Endodermal cell (in vitro differentiated cells): ENCODE data around the gene TEDC2. TPM values are rescaled to one million over a fixed set of nuclear protein-coding genes. Genes with fewer than 3 reads are reported as not detected.
A peak's percentile ranks its signal among the peaks of the same experiment; 100 is the strongest.

Source experiments
- DNase-seq: peaks from one replicate; pipeline ENCODE4 v3.0.0-alpha.2; 2017
- H3K27ac ChIP-seq: 2 replicates; pipeline ENCODE4 v1.5.1; 2013; ENCODE audit warnings: mild to moderate bottlenecking, low read depth, low read length, moderate library complexity
- H3K27me3 ChIP-seq: 2 replicates; pipeline ENCODE4 v1.6.1; 2013; ENCODE audit warnings: mild to moderate bottlenecking, low read length, moderate library complexity; ENCODE audit not compliant: insufficient read depth, control insufficient read depth, poor library complexity, severe bottlenecking
- H3K36me3 ChIP-seq: 2 replicates; pipeline ENCODE4 v1.7.0; 2013; ENCODE audit warnings: mild to moderate bottlenecking, low read length, moderate library complexity; ENCODE audit not compliant: control insufficient read depth, insufficient read depth
- H3K4me1 ChIP-seq: one replicate; pipeline ENCODE4 v1.7.0; 2013; ENCODE audit warnings: low read length; ENCODE audit not compliant: control insufficient read depth, insufficient read depth
- H3K4me3 ChIP-seq: 2 replicates; pipeline ENCODE4 v1.5.1; 2013; ENCODE audit warnings: mild to moderate bottlenecking, low read length, moderate library complexity
- H3K9ac ChIP-seq: 2 replicates; pipeline ENCODE4 v1.6.1; 2013; ENCODE audit warnings: mild to moderate bottlenecking, low read length, moderate library complexity; ENCODE audit not compliant: poor library complexity, severe bottlenecking; ENCODE audit errors: extremely low read depth
- H3K9me3 ChIP-seq: 2 replicates; pipeline ENCODE4 v1.6.1; 2013; ENCODE audit warnings: mild to moderate bottlenecking, low read length, moderate library complexity; ENCODE audit not compliant: control insufficient read depth
- H3K27ac Mint-ChIP-seq: 2 replicates; pipeline ENCODE4 v1.8.0; 2020; ENCODE audit warnings: mixed read lengths
- H3K27me3 Mint-ChIP-seq: 2 replicates; pipeline ENCODE4 v1.8.0; 2021; ENCODE audit warnings: mild to moderate bottlenecking, mixed read lengths; ENCODE audit not compliant: insufficient read depth
- H3K36me3 Mint-ChIP-seq: 2 replicates; pipeline ENCODE4 v1.8.0; 2020; ENCODE audit warnings: low read depth, mixed read lengths
- H3K4me1 Mint-ChIP-seq: 2 replicates; pipeline ENCODE4 v1.8.0; 2020; ENCODE audit warnings: mixed read lengths
- H3K4me3 Mint-ChIP-seq: 2 replicates; pipeline ENCODE4 v1.8.0; 2020; ENCODE audit warnings: mild to moderate bottlenecking, moderate library complexity, mixed read lengths
- H3K9me3 Mint-ChIP-seq: 2 replicates; pipeline ENCODE4 v1.8.0; 2020; ENCODE audit warnings: mild to moderate bottlenecking, mixed read lengths
- WGBS, 2 experiments: methylation state at CpG; one replicate each; pipeline versions ENCODE4 v1.1.5 to v1.1.7; 2013; ENCODE audit warnings: missing lambda C conversion rate in 2 of 2, mixed read lengths in 1 of 2; ENCODE audit not compliant: insufficient coverage in 1 of 2, insufficient read length in 1 of 2; 5-methylcytosine and 5-hydroxymethylcytosine counted together
- total RNA-seq, 2 donors: library from RNA; stranded (reverse); fragmentation: NEBNext Ultra II Directional in 1 of 2; extraction: Animal tissue kit (Norgen Biotek cat#: 25700) in 1 of 2; gene quantifications; 2 replicates in 1 of 2; 3 replicates in 1 of 2; pipeline ENCODE4 v1.2.1, GENCODE V29; 2021
- TF ChIP-seq, protein P1 (sequence below): fragments of 200-600 bp; sonication (generic); conservative IDR thresholded peaks from 2 replicates; pipeline ENCODE4 v1.5.0; 2021; ENCODE audit warnings: antibody characterized with exemption, mild to moderate bottlenecking

TEDC2 gene
- total RNA-seq, 2 donors from 2014 or later = 44.0 to 57.6 TPM

DNA sequence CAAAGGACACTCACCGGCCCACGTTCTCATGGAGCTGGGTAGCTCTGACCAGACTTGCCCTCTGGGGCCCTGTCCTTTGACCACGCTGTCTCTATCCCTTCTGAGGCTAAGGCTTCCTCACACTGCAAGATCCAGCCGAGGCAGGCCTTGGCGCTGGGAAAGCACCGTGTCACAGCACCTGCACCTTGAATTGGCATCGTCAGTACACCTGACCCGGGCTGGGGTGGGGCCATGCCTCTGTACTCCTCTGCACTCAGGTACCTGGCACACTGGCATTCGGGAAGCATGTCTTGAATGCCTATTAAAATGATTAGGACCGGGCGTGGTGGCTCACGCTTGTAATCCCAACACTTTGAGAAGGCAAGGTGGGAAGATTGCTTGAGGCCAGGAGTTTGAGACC lies 21.0 kb downstream of the TEDC2 start:
- TF ChIP-seq, protein P1, sequence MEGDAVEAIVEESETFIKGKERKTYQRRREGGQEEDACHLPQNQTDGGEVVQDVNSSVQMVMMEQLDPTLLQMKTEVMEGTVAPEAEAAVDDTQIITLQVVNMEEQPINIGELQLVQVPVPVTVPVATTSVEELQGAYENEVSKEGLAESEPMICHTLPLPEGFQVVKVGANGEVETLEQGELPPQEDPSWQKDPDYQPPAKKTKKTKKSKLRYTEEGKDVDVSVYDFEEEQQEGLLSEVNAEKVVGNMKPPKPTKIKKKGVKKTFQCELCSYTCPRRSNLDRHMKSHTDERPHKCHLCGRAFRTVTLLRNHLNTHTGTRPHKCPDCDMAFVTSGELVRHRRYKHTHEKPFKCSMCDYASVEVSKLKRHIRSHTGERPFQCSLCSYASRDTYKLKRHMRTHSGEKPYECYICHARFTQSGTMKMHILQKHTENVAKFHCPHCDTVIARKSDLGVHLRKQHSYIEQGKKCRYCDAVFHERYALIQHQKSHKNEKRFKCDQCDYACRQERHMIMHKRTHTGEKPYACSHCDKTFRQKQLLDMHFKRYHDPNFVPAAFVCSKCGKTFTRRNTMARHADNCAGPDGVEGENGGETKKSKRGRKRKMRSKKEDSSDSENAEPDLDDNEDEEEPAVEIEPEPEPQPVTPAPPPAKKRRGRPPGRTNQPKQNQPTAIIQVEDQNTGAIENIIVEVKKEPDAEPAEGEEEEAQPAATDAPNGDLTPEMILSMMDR = no peak
- Mint-ChIP-seq H3K4me3 (no peak overlapping the region), H3K27me3 (peaks cover 11% of the 10 kb centered on the region), H3K27ac (no peak overlapping the region), H3K4me1 (peaks cover 3% of the 10 kb centered on the region), H3K36me3 (no peaks in the 10 kb centered on the region), H3K9me3 (no peaks in the 10 kb centered on the region)
- Histone ChIP-seq H3K4me1 (peaks cover 2% of the 10 kb centered on the region), H3K9me3 (no peaks in the 10 kb centered on the region), H3K27me3 (peaks cover 9% of the 10 kb centered on the region), H3K9ac (no peak overlapping the region), H3K27ac (no peak overlapping the region), H3K36me3 (no peaks in the 10 kb centered on the region), H3K4me3 (no peak overlapping the region)
- 90 to 94% methylated on average over 12 of the region's 12 CpGs for WGBS, 2 experiments
- DNase-seq = no peak

DNA sequence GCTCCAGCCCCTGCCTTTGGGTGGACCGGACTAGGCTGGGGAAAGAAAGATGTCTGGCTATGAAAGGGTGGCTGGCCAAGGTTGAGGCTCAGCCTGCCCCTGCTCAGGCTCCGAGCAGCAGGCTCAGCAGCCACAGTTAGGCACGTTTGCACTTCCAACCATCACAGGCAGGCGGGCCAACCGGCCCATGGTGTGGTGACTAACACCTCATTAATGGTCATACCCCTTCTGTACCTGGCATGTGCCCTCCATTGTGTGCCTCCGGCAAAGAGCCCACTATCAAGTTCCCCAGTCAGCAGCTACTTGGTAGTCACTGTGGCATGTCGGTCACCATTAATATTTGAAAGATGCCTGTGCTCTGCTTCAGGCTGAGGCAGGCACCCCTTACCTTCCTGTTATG lies 21.8 kb downstream of the TEDC2 start:
- peaks cover 4% of the 10 kb centered on the region for H3K27me3 Mint-ChIP-seq
- Histone ChIP-seq H3K4me3 (no peak overlapping the region), H3K27ac (no peak overlapping the region), H3K27me3 (peaks cover 2% of the 10 kb centered on the region), H3K9me3 (no peaks in the 10 kb centered on the region), H3K9ac (no peak overlapping the region), H3K4me1 (no peaks in the 10 kb centered on the region), H3K36me3 (no peaks in the 10 kb centered on the region)
- 88 to 90% methylated on average over 7 of the region's 7 CpGs for WGBS, 2 experiments
- H3K36me3 Mint-ChIP-seq = no peaks in the 10 kb centered on the region
- H3K27ac Mint-ChIP-seq = no peak overlapping the region
- H3K4me1 Mint-ChIP-seq = peaks cover 3% of the 10 kb centered on the region
- TF ChIP-seq, protein P1 = no peak
- H3K4me3 Mint-ChIP-seq = no peak overlapping the region
- DNase-seq = no peak
- no peaks in the 10 kb centered on the region for H3K9me3 Mint-ChIP-seq

DNA sequence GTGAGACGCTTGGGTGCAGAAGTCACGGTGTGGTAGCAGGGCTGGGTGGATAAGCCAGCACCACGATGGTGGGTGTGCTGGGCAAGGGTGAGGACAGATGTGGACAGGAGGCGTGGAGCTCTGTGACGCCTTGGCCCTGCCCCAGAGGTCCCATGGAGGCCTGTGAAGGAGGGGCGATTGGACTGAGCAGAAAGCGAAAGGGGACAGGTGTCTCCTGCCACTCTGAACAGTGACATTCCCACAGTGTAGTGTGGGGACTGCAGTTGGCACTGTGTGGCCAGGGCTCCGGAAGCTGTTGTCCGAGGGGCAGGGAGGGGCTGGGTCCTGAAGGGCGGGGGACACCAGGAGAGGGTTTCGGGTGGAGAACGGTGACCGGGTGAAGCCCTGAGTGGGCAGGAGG lies 22.3 kb downstream of the TEDC2 start:
- TF ChIP-seq, protein P1 = no peak
- no peaks in the 10 kb centered on the region for H3K36me3 ChIP-seq
- no peak for DNase-seq
- H3K9ac ChIP-seq = no peak overlapping the region
- peaks cover 3% of the 10 kb centered on the region for H3K4me1 Mint-ChIP-seq
- H3K27me3 Mint-ChIP-seq = peaks cover 3% of the 10 kb centered on the region
- H3K9me3 ChIP-seq = no peaks in the 10 kb centered on the region
- H3K27ac ChIP-seq = no peak overlapping the region
- H3K36me3 Mint-ChIP-seq = no peaks in the 10 kb centered on the region
- H3K4me1 ChIP-seq = no peaks in the 10 kb centered on the region
- no peak overlapping the region for H3K4me3 ChIP-seq
- 88 to 90% methylated on average over 4 to 13 of the region's 13 CpGs for WGBS, 2 experiments
- peak overlapping the region; percentile 30 for H3K27ac Mint-ChIP-seq
- H3K9me3 Mint-ChIP-seq = no peaks in the 10 kb centered on the region
- H3K4me3 Mint-ChIP-seq = no peak overlapping the region
- no peaks in the 10 kb centered on the region for H3K27me3 ChIP-seq
